ENCODE measurements around the gene KATNAL1.

GRCh38 chr13:30346153-30346788, 38.9 kb upstream of the KATNAL1 start:
- no peak for TF ChIP-seq TEAD1 (CRISPR knock-in tag; IDR thresholded peaks at IDR 0.05)
- no peak for TF ChIP-seq MAX (CRISPR knock-in tag; IDR thresholded peaks at IDR 0.05)
- no peak for TF ChIP-seq USF2 (CRISPR knock-in tag; IDR thresholded peaks at IDR 0.05)
- TF ChIP-seq CTCF (IDR thresholded peaks at IDR 0.05) = no peak
- TF ChIP-seq ZNF281 (CRISPR knock-in tag; IDR thresholded peaks at IDR 0.05) = no peak
- no peak for TF ChIP-seq SMAD4 (CRISPR knock-in tag; IDR thresholded peaks at IDR 0.05)
- TF ChIP-seq NFYB (CRISPR knock-in tag; conservative IDR thresholded peaks at IDR 0.05; ENCODE audit: low read depth) = no peak
- TF ChIP-seq OVOL2 (CRISPR knock-in tag; IDR thresholded peaks at IDR 0.05; ENCODE audit: borderline replicate concordance) = no peak
- TF ChIP-seq HMGXB4 (CRISPR knock-in tag; IDR thresholded peaks at IDR 0.05) = no peak
- no peak for TF ChIP-seq PRDM15 (CRISPR knock-in tag; IDR thresholded peaks at IDR 0.05)
- no peak for TF ChIP-seq FOXP4 (CRISPR knock-in tag; IDR thresholded peaks at IDR 0.05)
- no peak for TF ChIP-seq NFATC4 (CRISPR knock-in tag; IDR thresholded peaks at IDR 0.05)
- TF ChIP-seq TP53 (CRISPR knock-in tag; IDR thresholded peaks at IDR 0.05) = no peak

Measured in WTC11 (cell line).